ENCODE measurements around the gene NFIA.

NFIA gene

GRCh38 chr1:61280452-61280851 lies 198.1 kb downstream of the NFIA start:
- no peak for DNase-seq

- DNase-seq = no peak
These were observed 200.0 kb downstream of the NFIA start for GRCh38 chr1:61282387-61282786.

GRCh38 chr1:61284248-61284854 lies 202.0 kb downstream of the NFIA start:
- DNase-seq = no peak

GRCh38 chr1:61284936-61285335 lies 202.6 kb downstream of the NFIA start:
- no peak for DNase-seq

- DNase-seq = no peak
These were observed 203.1 kb downstream of the NFIA start for GRCh38 chr1:61285371-61285885.

GRCh38 chr1:61287014-61287413 lies 204.7 kb downstream of the NFIA start:
- no peak for DNase-seq

- no peak for DNase-seq
These were observed 205.4 kb downstream of the NFIA start for GRCh38 chr1:61287734-61288133.

- no peak for DNase-seq
These were observed 207.1 kb downstream of the NFIA start for GRCh38 chr1:61289232-61290098.

GRCh38 chr1:61290525-61290924 lies 208.2 kb downstream of the NFIA start:
- no peak for DNase-seq

- DNase-seq = no peak
These were observed 210.8 kb downstream of the NFIA start for GRCh38 chr1:61293197-61293596.

- no peak for DNase-seq
These were observed 211.7 kb downstream of the NFIA start for GRCh38 chr1:61293986-61294504.

- no peak for DNase-seq
These were observed 212.6 kb downstream of the NFIA start for GRCh38 chr1:61294930-61295329.

- DNase-seq = no peak
These were observed 213.6 kb downstream of the NFIA start for GRCh38 chr1:61295818-61296537.

GRCh38 chr1:61297887-61298286 lies 215.5 kb downstream of the NFIA start:
- DNase-seq = no peak

GRCh38 chr1:61299463-61299862 lies 217.1 kb downstream of the NFIA start:
- no peak for DNase-seq

GRCh38 chr1:61300899-61301298 lies 218.5 kb downstream of the NFIA start:
- no peak for DNase-seq

- DNase-seq = no peak
These were observed 219.7 kb downstream of the NFIA start for GRCh38 chr1:61301824-61302657.

- DNase-seq = no peak
These were observed 225.2 kb downstream of the NFIA start for GRCh38 chr1:61307422-61308142.

- no peak for DNase-seq
These were observed 227.7 kb downstream of the NFIA start for GRCh38 chr1:61310057-61310456.

GRCh38 chr1:61310538-61310937 lies 228.2 kb downstream of the NFIA start:
- no peak for DNase-seq

GRCh38 chr1:61313906-61314422 lies 231.6 kb downstream of the NFIA start:
- DNase-seq = no peak

Data from DMS 273 treated with DMSO at 0.1 percent for 48 hours (cell line).